NCI-H1436 treated with DMSO at 0.1 percent for 48 hours (cell line): ENCODE measurements around the gene THAP7.

ENCODE experiments used
- DNase-seq: peaks from one replicate; lab custom pipeline; 2025; lab: John Stamatoyannopoulos, UW

The THAP7 gene

GRCh38 chr22:20993304-20994127 lies 8.4 kb downstream of the THAP7 start:
- no peak for DNase-seq

- no peak for DNase-seq
Observed at GRCh38 chr22:20992456-20993303, 9.2 kb downstream of the THAP7 start.

GRCh38 chr22:20992056-20992442 lies 9.9 kb downstream of the THAP7 start:
- DNase-seq = no peak

- DNase-seq = no peak
Observed at GRCh38 chr22:20991252-20992055, 10.5 kb downstream of the THAP7 start.

GRCh38 chr22:20990184-20991180 lies 11.4 kb downstream of the THAP7 start:
- no peak for DNase-seq

GRCh38 chr22:20989323-20990138 lies 12.4 kb downstream of the THAP7 start:
- no peak for DNase-seq

GRCh38 chr22:20988573-20989322 lies 13.2 kb downstream of the THAP7 start:
- no peak for DNase-seq

GRCh38 chr22:20987375-20987774 lies 14.5 kb downstream of the THAP7 start:
- DNase-seq = no peak

GRCh38 chr22:20986365-20986764 lies 15.6 kb downstream of the THAP7 start:
- no peak for DNase-seq

GRCh38 chr22:20985720-20986119 lies 16.2 kb downstream of the THAP7 start:
- DNase-seq = no peak

- no peak for DNase-seq
Observed at GRCh38 chr22:20983081-20983771, 18.7 kb downstream of the THAP7 start.

GRCh38 chr22:20982563-20982882 lies 19.4 kb downstream of the THAP7 start:
- no peak for DNase-seq

GRCh38 chr22:20981787-20982562 lies 19.9 kb downstream of the THAP7 start, which contains the start of gene LZTR1:
TSS of gene LZTR1 (plus strand) at chr22:20982297. CDS start at chr22:20982372, 75 bp downstream.
- peak; percentile 24 for DNase-seq

GRCh38 chr22:20980938-20981722 lies 20.8 kb downstream of the THAP7 start:
- no peak for DNase-seq

GRCh38 chr22:20980523-20980922 lies 21.4 kb downstream of the THAP7 start:
- DNase-seq = no peak

GRCh38 chr22:20979940-20980453 lies 21.9 kb downstream of the THAP7 start:
- no peak for DNase-seq

GRCh38 chr22:20979243-20979809 lies 22.6 kb downstream of the THAP7 start:
- no peak for DNase-seq
